GM18517 (cell line): ENCODE results near the gene REELD1.

Experiments
- ATAC-seq: cut with Tn5 transposase; IDR thresholded peaks from one replicate; pipeline ENCODE4 v1.9.1; 2021; ENCODE audit warnings: mild to moderate bottlenecking, moderate library complexity; ENCODE audit not compliant: unreplicated experiment

The REELD1 gene

DNA sequence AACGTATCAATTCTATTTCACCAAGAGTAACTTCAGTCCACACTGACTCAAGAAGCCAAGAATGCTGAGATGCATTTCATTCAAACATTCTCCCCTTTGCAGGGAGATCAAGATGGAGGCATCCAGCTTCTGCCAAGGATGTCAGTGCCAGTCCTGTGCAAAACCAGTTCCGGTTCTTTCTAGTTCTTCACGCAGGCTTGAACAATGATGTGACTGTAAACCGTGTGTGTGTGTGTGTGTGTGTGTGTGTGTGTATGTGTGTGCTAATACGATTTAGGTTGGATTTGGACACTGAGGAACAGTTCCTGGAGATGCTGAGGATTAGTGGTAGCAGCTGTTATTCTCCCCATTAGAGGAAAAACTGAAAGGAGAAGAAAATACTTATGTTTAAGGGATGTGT, at the start of gene REELD1:
REELD1 (plus strand) TSS at position 301 of the 400 bp plus-strand sequence. CDS start 2,415 bp downstream, outside the sequence.
- ATAC-seq: no peak

DNA sequence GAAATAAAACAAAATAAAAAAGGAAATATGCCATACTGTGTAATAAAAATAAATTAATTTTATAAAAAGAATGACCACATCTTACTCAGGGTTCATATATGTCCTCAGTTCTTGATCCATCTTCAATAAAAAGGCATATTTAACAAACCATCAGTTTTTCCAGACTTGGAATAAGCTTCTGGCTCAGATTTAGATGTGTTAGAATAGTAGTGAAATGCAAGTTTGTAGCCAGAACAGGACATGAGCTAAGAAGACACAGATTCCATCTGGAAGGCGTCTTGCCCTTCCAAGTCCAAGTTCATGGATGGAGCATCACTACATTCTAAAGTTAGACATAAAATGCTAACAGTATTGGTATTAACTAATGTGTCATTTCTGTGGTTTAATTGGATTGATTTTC, 49.1 kb upstream of the REELD1 start:
- no peak for ATAC-seq

DNA sequence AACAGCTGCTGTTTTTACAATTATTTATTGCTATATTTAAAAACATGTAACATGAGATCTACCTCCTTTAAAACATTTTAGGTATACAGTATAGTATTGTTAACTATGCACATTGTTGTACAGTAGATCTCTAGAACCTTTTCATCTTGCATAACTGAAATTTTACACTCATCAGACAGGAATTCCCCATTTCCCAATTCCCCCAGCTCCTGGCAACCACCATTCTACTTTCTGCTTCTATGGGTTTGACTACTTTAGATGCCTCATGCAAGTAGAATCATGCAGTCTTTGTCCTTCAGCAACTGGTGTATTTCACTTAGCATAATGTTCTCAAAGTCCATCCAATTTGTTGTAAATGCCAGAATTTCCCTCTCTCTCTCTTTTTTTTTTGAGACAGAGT, 48.5 kb upstream of the REELD1 start:
- ATAC-seq: no peak

DNA sequence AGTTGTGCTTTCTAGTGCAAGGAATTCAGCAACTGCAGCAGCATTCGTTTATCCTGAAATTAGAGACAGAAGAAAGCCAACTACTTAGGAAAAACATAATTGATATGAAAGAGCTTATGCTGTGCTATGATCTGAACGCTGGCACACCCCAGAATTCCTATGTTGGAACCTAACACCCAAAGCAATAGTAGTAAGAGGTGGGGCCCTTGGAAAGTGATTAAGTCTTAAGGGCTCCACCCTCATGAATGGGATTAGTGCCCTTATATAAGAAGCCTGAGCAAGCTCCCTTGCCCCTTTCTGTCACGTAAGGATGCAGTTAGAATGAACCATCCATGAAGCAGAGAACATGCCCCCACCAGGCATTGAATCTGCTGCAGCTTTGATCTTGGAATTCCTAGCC, 44.2 kb upstream of the REELD1 start:
- ATAC-seq: no peak

DNA sequence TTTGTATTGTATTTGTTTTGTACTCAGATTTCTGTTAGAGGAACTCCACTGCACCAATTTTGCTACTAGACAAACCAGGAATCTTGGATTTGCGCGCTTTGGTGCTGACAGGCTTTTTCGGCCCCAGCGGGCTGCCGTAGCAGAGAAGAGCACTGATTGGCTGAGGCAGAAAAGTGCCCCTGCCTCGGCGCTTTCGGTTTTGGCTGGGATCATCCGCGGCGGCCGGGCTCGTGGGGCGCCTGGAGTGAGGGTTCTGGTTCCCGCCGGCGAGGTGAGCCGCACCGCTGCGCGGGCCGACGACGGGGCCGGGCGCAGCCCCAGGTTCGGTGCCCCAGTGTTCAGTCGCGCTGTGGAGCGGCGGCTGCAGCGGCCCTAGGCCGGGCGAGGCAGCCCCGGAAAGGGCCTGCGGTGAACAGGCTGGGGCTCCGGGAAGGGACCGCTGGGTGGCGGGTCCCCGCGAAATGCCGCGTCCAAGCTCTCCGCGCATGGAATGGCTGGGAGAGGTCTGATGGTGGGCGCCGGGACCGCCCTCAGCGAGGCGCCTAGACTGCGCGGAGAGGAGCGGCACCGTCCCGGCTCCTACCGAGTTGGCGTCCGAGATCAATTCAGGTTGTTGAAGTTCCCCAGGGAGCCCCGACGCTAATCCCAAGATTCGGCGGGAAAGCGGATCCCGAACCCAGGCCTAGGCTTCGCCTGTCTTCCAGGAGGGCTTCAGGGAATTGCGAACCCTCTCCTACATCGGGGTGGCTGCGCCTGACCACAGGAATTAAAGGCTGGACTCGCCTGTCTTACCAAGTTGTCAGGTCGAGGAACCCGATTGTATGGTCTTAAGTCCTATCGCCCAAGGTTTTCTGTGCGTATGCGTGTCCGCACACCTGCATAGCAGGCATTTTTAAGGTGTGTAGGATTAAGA, 38.5 kb upstream of the REELD1 start, which contains the start of gene LSM6:
LSM6 (plus strand) TSS at position 178 of the 913 bp plus-strand sequence. CDS start 7,204 bp downstream, outside the sequence.
- peak; percentile 94 for ATAC-seq

DNA sequence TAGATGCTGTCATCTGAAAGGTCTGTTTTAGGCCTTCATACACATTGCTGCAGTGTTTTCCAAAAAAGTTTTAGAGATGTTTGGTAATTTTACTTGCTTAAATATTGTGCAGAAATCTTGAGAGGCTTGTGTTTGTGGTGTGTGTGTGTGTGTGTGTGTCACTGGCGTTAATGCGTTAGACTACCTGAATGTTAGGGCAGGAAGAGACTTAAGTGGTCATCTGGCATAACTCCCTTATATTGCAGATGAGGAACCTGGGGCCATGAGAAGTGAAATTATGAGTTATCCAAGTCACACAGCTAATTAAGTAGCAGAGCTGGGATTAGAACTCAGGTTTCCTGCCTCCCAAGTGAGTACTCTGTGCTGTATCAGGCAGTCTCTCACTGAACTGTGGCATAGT, 37.4 kb upstream of the REELD1 start:
- ATAC-seq: no peak

DNA sequence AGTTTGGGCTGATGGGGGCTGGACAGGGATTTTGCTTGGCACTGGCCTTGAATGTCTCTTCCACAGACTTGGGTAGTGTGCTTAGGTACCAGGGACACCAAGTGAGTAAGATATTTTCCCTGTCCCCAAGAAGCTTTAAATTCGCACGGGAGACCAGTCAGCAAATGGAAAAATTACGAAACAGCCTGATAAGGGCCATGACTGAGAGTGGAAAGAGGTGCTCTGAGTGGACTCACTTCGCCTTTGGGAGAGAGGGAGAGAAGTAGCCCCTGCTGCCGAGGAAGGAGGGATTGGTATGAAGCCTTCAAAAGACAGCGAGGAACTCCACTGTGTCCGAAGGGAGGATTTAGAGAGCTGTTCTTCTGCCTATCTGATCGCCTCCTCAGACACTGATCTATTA, 36.2 kb upstream of the REELD1 start:
- no peak for ATAC-seq

DNA sequence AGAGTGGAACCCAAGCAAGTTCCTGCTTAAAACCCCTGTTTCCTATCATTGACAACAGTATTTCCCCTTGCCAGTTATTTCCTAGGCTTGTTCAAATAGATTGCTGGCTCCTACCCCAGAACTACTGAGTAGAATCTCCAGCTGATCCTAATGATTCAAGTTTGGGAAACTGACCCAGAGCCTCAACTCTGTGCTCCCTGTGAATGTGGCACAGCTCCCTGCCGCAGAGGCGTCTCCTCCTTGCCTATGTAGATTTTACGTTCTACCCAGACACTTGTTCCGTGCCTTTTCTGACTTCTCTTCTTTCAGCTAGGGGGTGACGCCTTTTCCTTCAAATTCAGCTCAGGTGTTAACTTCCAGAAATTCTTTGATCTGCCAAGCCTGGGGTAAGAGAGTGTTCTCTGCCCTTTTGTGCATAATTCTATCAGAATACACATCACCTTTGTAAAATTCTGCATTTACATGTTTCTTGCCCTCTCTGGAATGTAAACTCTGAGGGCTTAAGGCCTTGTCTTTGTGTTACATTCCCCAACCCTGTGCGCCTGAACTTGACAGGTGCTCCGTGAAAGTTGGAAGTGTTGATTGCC, 34.5 kb upstream of the REELD1 start:
- ATAC-seq: no peak

DNA sequence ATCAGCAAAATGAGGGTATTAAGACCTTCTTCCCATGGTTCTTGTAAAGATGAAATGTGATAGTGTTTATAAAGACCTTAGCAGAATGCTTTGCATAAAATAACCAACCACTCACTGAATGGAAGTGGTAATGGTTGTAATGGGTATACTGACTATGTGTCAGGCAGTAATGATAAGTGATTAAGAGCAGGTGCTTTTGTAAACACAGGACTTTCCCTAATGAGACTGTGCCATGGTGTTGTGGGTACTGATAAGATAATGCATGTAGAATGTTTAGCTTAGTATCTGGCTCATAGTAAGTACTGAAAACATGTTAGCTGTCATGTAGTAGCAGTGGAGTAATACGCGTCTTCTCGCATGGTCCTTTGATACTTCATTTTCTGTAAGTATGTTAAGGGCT, 31.9 kb upstream of the REELD1 start:
- ATAC-seq: no peak

DNA sequence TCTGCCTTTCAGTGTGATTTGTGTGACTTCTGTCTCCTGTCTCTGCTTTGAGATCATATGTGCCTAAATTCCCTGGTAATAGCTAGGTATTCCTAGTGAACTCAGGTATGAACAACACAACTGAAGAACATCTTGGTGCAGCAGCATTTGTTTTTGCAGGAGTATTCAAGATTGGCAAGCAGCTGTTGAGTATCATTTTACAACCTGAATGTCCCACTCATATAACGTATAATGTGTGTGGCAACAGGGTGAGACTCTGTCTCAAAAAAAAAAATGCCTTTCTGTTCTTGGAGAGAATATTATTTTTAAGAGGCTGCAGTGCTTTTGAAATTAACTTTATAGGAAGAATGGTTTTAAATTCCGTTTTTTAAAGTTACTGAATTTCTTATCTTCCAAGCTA, 31.1 kb upstream of the REELD1 start:
- no peak for ATAC-seq

DNA sequence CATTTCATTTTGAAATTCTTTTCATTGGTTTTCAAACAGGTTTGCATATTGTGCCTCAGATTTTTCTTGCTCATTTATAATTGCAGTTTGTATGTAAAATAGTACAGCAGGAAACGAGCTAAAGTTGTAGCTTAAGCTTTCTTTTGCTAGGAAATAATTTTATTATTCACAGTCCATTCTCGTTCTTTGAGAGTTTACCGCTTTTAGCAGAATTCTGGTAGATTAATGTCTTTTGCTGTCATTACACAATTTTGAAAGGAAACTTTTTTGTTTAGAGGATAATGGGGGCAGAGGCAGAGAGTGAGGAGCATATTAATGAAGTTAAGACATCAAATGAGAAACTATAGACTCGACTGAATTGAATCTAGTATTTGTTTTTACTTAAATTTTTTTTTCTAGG, 28.3 kb upstream of the REELD1 start:
- ATAC-seq: no peak

DNA sequence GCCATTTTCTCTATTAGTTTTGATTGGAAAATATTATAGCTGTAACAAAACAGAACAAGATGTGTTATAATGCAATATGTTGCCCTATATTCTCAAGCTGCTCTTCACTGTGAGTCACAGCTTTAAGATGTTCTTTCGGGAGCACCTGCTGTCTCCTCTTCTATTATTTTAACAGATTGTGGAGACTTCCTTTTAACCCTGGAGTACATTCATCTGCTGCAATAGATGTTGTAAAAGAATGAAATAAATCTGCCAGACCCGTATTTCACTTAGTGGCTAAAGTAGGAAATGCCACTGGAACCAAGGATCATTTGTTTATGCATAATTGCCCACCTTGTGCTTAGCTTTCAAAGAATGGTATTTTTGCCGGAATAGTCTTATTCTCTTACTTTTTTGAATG, 27.7 kb upstream of the REELD1 start:
- ATAC-seq: no peak

DNA sequence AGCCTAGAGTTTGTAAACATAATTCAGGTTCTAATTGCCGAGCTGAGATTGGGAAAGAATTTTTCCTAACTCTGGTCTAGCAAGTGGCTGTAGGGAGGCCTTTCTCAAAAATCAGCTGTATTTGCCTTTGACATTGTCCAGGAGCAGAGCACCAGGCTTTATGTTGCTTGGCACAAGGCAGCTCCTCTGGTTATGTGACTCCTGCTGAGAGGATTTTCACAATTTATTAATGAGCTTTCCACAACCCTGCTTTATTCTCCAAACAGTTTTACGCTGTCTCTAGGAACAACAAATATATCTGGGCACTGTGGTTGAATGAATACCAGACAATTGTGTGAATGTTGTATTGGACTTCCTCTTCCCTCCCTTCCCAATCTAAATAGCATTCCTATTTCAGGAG, 23.9 kb upstream of the REELD1 start:
- ATAC-seq: no peak

DNA sequence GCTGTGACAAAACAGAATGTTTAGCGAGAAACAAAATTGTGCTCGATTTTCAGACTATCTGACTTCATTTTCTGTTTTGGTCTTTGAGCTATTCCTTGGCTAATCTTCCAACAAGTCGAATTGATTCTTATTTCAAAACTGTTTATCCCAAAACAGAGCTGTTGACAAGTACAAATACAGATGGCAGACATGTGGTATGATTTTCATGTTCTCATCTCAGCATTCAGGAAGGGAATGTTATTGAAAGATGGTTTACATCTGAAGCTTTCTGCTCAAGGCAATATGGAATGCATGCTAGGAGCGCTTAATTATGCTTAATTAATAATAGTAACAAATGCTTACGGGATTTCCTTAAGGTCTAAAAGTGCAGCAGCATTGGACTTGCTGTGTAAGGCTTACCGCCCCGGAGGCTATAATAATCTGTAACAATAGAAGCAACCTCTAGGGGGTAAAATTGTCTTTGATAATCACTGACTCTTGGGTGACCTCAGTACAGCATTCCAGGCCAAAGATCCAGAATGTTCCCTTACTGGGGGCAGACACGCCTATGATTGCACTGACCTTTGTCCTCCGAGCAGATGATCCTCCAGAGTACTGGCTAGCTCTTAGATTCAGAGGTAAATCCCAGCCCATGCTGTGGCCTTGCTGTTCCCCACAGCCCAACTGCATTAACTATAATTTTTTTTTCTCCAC, 22.4 kb upstream of the REELD1 start:
- no peak for ATAC-seq

DNA sequence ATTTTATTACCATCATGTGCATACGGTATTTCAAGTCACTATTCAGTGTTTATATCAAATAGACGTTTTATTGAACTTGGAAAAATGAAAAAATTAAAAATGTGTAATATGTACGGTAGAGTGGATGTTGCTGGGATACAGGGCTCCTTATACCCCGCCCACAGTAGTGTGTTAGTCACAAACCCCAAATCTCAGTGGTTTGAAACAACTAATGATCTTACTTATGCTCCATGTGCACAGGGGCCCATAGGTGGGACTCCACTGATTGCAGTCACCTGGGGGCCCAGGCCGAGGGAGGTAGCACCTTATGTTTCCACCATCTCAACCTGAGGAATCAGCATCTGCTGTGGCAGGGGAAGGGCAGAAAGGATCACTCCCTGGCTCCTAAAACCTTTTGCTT, 20.7 kb upstream of the REELD1 start:
- ATAC-seq: no peak

DNA sequence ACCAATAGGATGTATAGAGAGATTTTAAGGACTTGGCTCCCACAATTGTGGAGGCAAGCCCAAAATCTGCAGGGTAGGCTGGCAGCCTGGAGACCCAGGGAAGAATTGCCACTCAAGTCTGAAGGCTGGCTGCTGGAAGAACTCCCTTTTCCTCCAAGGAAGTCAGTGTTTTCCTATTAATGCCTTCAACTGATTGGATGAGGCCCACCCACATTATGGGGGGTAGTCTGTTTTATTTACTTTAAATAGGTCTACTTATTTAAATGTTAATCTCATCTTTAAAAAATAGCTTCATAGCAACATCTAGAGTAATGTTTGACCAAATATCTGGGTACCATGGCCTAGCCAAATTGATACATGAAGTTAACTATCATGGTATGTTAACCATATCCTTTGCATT, 20.1 kb upstream of the REELD1 start:
- no peak for ATAC-seq

DNA sequence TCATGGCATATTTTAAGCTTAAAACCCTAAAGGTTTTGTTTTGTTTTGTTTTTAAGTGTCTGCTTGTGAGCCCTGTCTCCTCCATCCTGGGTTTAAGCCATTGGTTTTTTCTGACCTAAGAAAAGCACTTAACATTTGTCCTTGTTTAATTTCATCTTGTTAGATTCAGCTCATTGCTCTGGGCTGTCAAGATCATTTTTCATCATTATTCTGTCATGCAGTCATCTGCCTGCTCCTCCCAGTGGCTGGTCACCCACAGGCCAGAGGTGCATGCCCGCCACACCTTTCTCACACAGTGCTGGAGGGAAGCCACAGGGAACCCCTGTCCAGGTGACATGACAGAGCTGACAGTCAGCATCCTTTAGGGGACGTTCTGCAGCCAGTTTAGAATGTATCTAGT, 11.7 kb upstream of the REELD1 start:
- ATAC-seq: no peak

DNA sequence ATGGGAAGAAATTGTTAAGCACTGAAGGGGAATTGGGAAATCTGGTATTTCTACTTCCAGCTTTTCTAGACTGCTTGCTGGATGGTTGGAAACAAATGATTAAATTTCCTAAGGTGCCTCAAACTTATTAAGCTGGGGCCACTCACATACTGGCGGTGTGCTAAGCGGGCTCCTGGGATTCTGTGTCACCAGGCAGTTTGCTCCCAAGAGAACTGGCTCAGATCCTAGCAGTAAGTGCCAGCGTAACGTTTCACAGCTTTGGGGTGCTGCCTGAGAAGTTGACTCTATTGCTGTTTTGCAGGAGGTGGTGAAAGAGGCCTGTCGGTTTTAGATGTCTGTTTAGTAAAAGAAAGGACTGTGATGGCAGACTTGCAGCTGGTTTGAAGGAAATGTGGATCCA, 6.9 kb upstream of the REELD1 start:
- no peak for ATAC-seq

DNA sequence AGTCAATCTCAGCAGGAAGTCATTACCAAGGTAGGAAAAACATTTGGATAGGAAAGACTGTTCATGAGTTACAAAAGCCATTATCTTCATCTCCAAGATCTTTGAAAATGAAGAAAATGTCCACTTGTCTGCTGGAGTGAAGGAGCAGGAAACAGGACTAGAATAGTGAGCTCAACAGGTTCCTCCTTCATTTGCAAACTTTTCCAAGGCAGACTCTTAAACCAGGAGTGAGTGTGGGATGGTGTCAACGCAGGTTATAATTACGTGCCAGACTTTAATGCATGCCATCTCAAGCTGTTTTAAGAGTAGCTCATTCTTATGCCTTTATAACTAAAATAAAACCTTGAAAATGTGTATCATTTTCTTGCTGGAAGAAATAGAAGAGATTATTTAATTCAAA, 3.4 kb upstream of the REELD1 start:
- ATAC-seq: no peak

DNA sequence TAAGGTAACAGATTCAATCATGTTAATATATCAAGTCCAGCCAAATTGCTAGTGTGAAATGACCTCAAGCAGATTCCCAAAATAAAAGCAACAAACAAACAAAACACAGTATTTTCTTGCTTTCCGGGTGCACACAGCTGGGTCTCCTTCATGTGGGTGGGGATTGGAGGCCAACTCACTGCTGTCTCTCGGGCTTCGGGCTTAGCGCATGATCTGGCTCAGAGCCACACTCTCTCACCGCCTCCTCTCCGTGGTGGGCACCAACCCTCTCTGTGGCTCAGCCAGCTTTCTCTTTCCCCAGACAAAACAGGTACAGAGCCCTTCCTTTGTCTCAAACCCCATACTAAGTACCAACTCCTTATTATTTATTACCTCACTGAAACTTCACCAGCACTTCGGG, 2.9 kb upstream of the REELD1 start:
- ATAC-seq: no peak

DNA sequence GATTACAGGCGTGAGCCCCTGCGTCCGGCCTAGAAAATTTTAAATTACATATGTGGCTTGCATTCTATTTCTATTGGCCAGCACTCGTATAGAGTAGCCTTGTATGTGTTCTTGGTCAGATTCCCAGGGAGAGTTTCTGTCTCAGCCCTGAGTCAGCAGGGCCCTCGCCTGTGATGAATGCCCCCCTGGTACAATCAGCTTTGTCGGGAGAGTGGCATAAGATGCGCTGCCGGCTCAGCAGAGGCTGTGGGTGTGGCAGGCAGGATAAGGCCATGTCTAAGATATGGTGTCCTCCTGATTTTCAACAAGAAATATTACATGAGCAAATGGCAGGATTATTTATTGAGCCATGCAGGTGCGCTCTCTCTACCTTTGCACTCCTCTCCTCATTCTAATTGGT, 1.6 kb upstream of the REELD1 start:
- no peak for ATAC-seq

DNA sequence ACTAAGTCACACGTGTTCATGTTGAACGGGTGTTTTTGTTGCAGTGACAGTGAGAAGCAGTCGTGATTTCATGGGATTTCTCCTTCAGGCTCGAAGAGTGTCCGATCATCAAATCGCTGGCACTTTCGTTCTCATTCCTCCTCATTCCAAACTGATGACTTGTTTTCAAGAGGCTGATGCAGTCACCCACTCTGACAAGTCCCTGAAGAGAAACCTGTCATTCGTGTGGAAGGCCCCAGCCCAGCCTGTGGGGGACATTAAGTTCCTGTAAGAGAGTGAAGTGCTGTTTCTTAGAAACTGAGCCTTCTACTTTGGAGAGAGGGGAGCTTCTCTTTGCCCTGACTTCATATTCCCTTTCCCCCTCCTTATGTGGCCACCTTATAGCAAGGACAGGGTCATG, 8.0 kb downstream of the REELD1 start:
- ATAC-seq: no peak
